BJ (cell line): ENCODE data around the gene MRO. TPM values are rescaled to one million over a fixed set of nuclear protein-coding genes. Genes with fewer than 3 reads are reported as not detected.

Source experiments
- CTCF ChIA-PET: fragments of 350-600 bp; formaldehyde crosslinking; extraction: SDS; loops from one replicate; lab custom pipeline; 2021; ENCODE audit warnings: antibody characterized with exemption, inconsistent platforms; lab: Yijun Ruan, JAX
- POLR2A ChIA-PET: fragments of 300-600 bp; sonication (Branson Sonifier 250); formaldehyde crosslinking; extraction: SDS; loops from one replicate; lab custom pipeline; 2021; ENCODE audit warnings: antibody characterized with exemption; lab: Charles Lee
- DNase-seq: peaks from one replicate; pipeline ENCODE4 v3.0.0-alpha.2; 2011; ENCODE audit warnings: low read depth
- H3K27me3 ChIP-seq: 2 replicates; pipeline ENCODE4 v1.6.0; 2011; ENCODE audit warnings: low read length; ENCODE audit not compliant: control insufficient read depth, insufficient read depth
- H3K36me3 ChIP-seq: 2 replicates; pipeline ENCODE4 v1.5.1; 2011; ENCODE audit warnings: low read length; ENCODE audit not compliant: control insufficient read depth, insufficient read depth
- H3K4me3 ChIP-seq: 2 replicates; pipeline ENCODE4 v1.5.1; 2011; ENCODE audit warnings: low read depth, mild to moderate bottlenecking, control low read depth, low read length
- polyA plus RNA-seq: library from polyadenylated mRNA; depleted of rRNA; stranded (reverse); fragments of >200 nt; gene quantifications from 2 replicates; pipeline ENCODE4 v1.2.3, GENCODE V29; 2011
- TF ChIP-seq, protein P1 (sequence below): IDR thresholded peaks from 2 replicates; pipeline ENCODE4 v1.5.1; 2011; ENCODE audit warnings: low read depth, mild to moderate bottlenecking, control low read depth, inconsistent platforms, low read length, moderate library complexity; ENCODE audit not compliant: insufficient read depth

Gene MRO
- polyA plus RNA-seq, 1 experiment = not detected

DNA sequence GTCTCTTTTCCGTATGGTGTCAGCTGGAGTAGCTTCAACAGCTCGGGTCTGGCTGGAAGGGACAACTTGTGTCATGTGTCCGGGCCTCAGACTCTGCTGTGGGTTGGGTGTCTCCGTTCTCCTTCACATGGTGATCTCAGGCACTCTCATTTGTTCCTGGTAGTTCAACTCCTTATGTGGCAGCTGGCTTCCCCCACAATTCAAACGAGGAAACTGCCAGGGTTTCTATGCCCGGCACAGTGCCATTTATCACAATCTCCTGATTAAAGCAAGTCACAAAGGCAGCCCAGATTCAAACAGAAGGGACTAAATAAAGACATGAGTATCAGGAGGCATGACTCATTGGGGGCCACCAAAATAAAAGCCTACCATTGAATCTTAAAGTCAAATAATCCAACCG lies 22.7 kb downstream of the MRO start:
- no peak for DNase-seq
- CTCF ChIA-PET = no interaction called here
- Histone ChIP-seq H3K4me3 (no peak overlapping the region), H3K36me3 (no peaks in the 10 kb centered on the region), H3K27me3 (no peaks in the 10 kb centered on the region)
- TF ChIP-seq, protein P1, sequence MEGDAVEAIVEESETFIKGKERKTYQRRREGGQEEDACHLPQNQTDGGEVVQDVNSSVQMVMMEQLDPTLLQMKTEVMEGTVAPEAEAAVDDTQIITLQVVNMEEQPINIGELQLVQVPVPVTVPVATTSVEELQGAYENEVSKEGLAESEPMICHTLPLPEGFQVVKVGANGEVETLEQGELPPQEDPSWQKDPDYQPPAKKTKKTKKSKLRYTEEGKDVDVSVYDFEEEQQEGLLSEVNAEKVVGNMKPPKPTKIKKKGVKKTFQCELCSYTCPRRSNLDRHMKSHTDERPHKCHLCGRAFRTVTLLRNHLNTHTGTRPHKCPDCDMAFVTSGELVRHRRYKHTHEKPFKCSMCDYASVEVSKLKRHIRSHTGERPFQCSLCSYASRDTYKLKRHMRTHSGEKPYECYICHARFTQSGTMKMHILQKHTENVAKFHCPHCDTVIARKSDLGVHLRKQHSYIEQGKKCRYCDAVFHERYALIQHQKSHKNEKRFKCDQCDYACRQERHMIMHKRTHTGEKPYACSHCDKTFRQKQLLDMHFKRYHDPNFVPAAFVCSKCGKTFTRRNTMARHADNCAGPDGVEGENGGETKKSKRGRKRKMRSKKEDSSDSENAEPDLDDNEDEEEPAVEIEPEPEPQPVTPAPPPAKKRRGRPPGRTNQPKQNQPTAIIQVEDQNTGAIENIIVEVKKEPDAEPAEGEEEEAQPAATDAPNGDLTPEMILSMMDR = no peak
- POLR2A ChIA-PET = no interaction called here

DNA sequence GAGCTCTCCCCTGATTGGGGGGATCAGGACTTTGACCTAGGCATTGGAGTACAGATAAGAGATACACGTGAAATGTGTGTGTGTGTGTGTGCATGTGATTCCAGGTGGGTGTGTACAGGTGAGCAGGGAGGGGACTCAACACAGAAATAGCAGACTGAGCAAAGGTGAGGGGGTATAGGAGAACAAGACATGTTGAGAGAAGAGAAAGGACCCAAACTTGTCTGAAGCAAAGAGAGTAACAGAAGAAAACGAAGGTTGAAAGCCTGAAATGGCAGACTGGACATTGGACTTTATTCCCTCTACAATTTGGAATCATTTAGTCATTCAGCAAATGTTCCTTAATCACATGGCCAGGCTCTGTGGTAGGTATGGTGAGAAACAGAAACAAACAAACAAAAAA lies 23.3 kb downstream of the MRO start:
- Histone ChIP-seq H3K4me3 (no peak overlapping the region), H3K36me3 (no peaks in the 10 kb centered on the region), H3K27me3 (no peaks in the 10 kb centered on the region)
- DNase-seq = no peak
- ChIA-PET POLR2A (no interaction called here), CTCF (no interaction called here)
- TF ChIP-seq, protein P1 = no peak

DNA sequence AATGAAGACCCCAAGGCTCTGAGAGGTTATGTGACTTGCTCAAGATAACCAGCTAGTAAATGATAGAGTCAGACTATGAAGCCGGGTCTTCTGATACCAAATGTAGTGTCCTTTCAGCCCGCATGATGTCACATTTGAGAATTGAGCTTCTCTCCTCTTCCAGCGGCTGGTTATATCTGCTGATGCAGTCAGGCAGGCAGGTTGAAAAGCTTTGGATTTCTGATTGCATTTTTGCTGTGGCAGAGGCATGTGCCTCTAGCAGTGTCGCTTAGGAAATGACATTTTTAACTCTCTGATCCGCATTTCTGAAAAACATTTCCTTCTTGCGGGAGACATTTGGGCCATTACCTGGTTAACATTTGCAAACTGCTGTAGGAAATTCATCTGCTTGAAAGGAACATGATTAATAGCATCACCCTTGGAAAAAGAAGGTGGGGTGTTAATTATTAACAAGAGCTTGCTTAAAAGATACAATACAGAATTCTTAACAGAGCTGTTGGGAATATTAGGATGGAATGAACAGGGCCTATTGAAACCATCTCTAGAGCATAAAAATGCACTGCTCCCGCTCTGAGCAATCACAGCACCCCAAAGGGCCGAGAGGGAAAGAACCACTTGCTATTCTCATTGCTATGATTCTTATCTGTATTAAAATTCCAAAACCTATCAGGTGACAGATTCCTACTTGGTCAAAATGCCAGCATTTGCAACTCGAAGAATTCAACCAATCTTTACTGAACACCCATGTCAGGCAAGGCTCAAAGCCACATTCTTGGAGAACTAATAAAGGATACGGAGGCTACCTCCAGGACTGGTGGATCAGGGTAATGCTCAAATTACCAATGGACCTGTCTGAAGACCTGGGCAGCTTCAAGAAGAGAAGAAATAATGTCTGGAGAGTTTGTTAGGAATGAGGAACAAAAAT lies 25.9 kb downstream of the MRO start:
- ChIA-PET POLR2A (no interaction called here), CTCF (no interaction called here)
- TF ChIP-seq, protein P1 = no peak
- Histone ChIP-seq H3K36me3 (no peaks in the 10 kb centered on the region), H3K27me3 (no peaks in the 10 kb centered on the region), H3K4me3 (no peak overlapping the region)
- no peak for DNase-seq

DNA sequence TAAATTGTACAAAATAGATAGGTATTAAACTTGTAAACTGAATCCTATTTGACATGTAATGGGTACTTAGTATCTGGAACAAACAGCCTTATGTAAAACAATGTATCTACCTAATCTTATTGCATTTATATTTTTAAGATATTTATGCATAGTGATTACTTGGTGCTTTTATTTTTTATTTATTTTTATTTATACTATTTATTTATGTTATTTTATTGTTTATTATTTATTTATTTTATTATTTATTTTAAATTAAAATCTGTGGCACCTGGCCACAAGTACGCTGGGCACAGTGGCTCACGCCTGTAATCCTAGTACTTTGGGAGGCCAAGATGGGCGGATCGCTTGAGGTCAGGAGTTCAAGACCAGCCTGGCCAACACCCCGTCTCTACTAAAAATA lies 26.9 kb downstream of the MRO start:
- no peak overlapping the region for H3K4me3 ChIP-seq
- ChIA-PET POLR2A (no interaction called here), CTCF (no interaction called here)
- DNase-seq = no peak
- H3K27me3 ChIP-seq = no peaks in the 10 kb centered on the region
- H3K36me3 ChIP-seq = no peaks in the 10 kb centered on the region
- TF ChIP-seq, protein P1 = no peak

DNA sequence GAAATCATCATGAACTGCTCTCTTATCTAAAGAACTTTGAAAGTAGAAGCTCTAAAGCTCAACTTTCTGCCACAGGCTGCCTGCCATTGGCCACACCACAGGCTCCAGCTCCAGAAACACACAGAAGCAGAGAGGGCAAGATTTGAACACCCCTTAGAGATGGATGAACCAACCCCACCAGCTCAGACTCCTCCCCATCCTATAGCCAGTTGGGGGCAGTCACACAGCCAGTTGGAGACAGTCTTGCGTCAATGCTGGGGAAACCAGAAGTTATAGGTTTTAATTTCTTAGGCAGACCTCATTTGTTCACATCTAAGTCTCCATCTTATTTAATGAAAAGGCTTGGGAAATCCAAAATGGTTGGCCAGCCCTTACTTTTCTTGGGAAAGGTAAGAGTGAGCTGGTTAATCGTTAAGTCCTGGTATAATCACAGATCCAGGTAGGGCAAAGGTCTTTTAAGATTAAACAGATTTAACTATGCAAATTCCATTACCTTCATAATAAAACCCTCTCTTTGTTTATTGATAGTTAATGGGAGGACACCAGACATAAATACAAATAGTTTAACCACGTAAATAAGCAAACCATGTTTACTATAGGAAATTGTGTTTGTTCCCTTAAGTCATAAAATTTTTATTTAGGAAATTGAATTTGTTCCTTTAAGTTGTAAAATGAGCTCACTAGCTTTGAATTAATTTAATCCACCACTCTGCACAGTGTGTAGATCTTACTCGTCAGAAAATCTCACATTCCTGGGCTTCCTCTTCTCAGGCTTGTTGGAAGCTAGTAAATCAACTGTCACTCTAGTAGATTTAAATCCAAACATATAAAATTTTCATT lies 28.0 kb downstream of the MRO start:
- ChIA-PET CTCF (no interaction called here), POLR2A (no interaction called here)
- TF ChIP-seq, protein P1 = no peak
- H3K36me3 ChIP-seq = no peaks in the 10 kb centered on the region
- H3K4me3 ChIP-seq = no peak overlapping the region
- no peaks in the 10 kb centered on the region for H3K27me3 ChIP-seq
- DNase-seq = no peak
